HG02759 (cell line): ENCODE data around the gene ELOVL2.
"Not testable (repeated sequence)": the region's sequence is repeated elsewhere in the genome, so short reads cannot be mapped to it uniquely, and the experiment has no call there.

Experiments
- ATAC-seq: cut with Tn5 transposase; IDR thresholded peaks from one replicate; pipeline ENCODE4 v1.9.1; 2021; ENCODE audit warnings: mild to moderate bottlenecking, moderate library complexity; ENCODE audit not compliant: unreplicated experiment

ELOVL2 gene

DNA sequence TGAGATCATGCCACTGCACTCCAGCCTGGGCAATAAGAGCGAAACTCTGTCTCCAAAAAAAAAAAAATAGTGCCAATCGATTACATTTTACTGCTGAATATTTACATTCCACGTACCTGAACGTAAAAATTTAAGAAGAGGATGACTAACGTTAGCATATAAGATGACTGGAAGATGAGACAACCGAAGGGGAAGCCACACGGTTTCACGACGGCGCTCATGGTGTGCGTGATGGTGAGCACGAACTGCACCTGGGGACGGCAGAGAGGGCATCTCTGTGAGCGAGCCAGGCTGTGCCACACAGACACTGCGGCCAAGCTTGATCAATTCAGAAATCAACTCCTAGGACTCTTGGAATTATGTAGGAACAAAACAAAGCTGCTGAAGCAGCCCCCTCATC lies 54.5 kb downstream of the ELOVL2 start:
- ATAC-seq, result no peak

GRCh38 chr6:10984959-10985358 lies 59.1 kb downstream of the ELOVL2 start:
- ATAC-seq, result not testable (repeated sequence)

- no peak for ATAC-seq
Measured at GRCh38 chr6:10981409-10981808, 62.7 kb downstream of the ELOVL2 start.

DNA sequence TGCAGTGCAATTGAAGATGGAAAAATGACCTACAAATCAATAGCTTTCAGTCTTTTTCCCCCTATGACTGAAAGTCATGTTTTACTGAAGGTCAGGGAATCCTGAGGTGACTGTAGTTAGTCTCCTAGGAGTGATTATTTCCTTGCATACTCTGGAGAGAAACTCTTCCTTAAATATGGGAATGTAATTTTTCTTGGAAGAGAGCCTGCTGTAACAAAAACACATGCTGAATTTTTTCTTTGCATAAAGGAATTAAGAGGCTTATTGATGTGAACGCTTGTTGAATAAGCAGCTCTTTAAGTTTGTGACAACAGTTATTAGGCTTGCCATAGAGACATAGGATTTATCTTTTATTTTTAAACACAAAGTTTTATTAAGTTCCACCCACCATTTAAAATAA lies 64.5 kb downstream of the ELOVL2 start:
- ATAC-seq, result no peak

DNA sequence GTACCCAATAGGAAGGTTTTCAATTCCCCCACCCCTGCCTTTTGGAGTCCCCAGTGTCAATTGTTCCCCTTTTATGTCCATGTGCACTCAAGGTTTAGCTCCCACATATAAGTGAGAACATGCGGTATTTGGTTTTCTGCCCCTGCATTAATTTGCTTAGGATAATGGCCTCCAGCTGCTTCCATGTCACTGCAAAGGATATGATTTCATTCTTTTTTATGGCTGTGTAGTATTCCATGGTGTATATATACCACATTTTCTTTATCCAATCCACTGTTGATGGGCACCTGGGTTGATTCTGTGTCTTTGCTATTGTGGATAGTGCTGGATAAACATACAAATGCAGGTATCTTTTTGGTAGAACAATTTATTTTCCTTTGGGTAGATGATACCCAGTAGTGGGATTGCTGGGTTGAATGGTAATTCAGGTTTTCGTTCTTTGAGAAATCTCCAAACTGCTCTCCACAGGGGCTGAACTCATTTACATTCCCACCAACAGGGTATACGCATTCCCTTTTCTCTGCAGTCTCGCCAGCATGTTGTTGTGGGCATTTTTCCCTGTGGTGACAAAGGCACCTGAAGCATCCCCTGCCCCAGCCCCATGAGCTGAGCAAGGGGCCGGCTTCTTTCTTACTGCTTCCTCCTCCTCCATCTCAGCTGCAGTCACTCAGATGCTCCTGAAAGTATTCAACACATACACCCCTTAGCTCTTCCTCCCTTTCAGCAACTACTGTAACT lies 66.7 kb downstream of the ELOVL2 start:
- no peak for ATAC-seq

DNA sequence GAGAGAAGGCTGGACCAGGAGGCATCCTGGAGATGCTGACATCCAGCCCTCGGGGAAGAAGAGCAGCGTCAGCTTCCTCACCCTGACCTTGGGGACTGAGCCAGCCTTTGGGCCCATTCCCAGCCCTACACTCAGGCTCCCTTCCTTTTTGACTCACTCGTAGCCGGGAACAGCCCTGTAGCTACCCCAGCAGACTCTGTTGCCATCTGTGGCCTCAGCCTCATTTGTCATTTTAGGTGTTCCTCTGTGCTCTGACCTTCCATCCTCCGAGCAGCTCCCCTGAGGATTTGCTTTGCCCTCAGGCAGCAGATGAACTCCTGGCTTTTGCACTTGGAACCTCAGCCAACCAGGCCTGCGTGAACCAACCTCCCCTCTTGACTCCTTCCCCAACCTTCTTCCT lies 67.5 kb downstream of the ELOVL2 start:
- ATAC-seq, result no peak

- ATAC-seq, result no peak
Measured at GRCh38 chr6:10972196-10972595, 71.9 kb downstream of the ELOVL2 start.

- ATAC-seq, result no peak
Measured at GRCh38 chr6:10970731-10971130, 73.4 kb downstream of the ELOVL2 start.

- ATAC-seq, result no peak
Measured at GRCh38 chr6:10968776-10969175, 75.3 kb downstream of the ELOVL2 start.

DNA sequence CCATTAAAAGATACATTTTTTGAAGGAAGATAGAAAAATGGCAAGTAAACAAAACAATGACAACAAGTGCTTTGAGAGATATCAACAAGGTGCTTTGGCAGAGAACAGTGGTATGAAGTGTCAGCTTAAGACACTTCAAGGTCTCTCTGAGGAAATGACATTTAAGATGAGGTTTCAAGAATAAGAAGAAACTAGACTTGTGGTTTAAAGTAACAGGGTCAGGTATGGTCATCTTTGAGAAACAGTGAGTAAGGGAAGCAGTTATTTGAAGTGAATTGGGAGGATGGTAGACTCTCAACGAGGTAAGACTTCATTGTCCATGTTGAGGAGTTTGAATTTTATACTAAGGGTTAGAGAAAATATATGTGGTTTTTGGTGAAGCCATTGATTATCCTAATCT lies 79.4 kb downstream of the ELOVL2 start:
- ATAC-seq, result peak; percentile 63

- no peak for ATAC-seq
Measured at GRCh38 chr6:10963113-10963512, 81.0 kb downstream of the ELOVL2 start.

DNA sequence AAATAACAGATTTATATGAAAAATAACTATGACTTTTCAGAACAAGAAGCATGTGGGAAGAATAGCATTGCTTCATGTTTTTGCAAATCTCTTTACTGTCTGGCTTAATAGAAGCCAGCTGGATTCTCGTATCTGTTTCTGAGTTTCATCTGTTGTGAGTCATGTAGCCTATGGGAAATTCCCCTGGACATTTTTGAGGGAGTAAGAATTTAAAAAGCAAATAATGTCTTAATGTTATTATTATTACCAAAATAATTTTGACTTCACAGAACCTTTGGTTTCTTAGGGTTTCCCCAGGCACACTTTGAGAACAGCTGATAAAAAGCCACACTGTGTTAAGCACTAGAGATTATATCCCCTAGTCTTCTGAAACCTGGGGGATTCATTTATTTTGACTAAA lies 81.4 kb downstream of the ELOVL2 start:
- no peak for ATAC-seq

- ATAC-seq, result no peak
Measured at GRCh38 chr6:10961837-10962236, 82.3 kb downstream of the ELOVL2 start.

DNA sequence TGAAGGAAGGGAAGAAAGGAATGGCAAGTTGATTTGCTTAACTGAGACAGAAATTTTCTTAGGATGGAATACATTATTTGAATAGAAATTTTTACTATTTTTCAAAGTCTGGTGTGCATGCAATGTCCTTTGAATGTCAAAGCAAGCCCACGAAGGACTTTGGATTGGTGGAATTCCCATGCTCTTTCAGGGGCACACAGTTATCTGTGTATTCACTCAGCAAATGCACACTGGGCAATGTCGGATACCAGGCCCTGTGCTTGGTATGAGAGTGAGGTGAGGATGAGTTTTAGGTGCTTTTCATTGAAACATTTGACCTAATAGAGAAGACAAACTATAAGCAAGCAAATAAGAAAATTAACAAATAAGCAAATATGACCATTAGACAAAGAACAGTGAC lies 83.9 kb downstream of the ELOVL2 start:
- ATAC-seq, result no peak

DNA sequence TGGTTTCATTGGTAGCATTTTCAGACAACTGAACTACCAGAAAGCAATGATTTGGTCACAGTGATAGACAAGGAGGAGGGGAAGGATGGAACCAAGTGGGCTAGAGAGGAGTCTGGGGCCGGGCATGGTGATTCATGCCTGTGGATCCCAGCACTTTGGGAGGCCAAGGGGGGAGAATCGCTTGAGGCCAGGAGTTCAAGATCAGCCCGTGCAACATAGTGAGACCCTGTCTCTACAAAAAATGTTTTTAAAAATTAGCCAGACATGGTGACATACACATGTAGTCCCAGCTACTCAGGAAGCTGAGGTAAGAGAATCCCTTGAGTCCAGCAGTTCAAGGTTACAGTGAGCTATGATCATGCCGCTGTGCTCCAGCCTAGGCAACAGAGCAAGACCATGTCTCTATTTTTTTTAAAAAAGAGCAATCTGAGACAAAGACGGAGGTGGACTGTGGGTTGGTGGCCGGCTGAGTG lies 86.7 kb downstream of the ELOVL2 start:
- ATAC-seq, result no peak

GRCh38 chr6:10956776-10957175 lies 87.3 kb downstream of the ELOVL2 start:
- ATAC-seq, result no peak

DNA sequence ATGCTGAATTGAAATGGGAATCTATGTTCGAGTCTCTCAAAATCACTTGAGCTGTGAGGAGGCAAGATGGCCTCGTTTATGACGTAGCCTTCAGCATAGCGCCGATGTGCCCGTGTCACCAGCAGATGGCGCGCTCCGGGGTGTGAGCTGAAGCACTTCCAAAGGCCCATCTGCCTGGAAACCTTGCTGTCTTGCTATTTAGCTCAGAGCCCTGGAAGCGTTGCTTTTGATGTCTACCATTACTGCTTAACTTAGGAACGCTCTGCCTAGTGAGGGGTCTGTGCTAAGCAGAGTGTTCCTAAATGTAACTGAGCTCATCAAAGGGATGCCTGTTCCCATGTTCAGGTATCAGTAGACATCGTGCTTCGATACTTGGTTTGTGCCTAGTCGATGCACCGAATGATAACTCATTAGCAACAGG lies 89.5 kb downstream of the ELOVL2 start:
- peak; percentile 95 for ATAC-seq

DNA sequence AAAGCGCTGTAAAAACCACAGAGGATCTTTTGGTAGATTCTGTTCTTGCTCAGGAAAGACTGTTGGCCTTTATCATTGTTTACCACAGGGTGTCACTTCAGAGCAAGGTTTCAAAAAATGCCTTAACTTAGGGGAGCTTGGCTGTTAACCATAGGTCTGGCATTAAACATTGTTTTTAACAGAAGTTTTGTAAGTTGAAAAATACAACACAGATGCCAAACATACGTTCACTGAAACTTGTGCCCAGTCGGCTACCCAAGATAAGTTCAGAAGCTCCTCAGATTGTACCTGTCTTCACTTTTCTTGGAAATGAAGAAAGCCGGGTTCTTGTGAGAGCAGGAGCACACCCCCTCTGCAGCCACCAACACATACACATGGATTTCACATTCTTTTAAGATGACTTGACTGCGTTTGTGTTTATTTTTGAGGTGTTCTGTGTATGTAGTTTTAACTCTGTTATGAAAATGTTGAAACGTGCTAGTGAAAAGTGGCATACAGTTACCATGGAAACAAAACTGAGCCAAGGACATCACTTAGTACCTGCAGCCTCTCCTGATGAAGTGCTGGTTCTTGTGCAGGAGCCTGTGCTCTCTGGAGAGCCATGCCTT lies 92.3 kb downstream of the ELOVL2 start:
- no peak for ATAC-seq

DNA sequence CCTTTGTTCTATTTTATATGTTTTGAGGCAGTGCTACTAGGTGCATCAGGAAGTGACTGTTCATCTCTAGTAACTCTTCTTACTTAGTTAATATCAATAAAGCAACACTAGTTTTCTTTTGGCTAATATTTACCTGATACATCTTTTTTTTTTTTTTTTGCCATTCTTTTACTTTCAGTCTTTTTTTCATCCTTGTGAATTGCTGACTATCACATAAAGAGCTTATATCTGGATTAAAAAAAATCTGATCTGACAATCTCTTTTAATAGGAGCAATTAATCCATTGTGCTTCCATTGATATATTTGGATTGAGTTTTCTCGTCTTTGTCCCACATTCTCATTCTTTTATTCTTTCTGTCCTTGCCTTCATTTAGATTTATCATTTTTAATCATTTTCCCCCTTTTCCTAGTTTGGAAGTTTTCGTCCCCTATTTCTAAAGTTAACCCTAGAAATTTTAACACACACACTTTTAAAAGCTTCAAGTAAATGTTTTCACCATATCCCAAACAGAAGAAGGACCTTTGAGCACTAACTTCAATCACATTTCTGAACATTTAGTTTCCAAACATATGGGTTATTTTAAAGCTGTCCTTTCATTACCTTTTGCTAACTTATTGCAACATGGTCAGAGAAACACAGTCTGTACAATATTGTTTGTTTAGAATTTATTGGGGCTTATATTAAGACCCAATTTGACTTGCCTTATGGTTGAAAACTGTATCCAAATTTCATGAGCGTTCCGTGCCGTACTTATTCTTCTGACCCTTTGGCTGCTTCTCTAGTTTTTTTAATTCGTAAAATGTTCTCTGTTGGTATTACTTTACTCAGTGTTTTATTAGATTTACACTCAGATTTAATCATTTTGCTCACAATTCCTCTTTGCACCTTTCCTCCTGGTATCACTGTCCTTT lies 94.3 kb downstream of the ELOVL2 start:
- ATAC-seq, result no peak

GRCh38 chr6:10947966-10948365 lies 96.1 kb downstream of the ELOVL2 start:
- no peak for ATAC-seq

DNA sequence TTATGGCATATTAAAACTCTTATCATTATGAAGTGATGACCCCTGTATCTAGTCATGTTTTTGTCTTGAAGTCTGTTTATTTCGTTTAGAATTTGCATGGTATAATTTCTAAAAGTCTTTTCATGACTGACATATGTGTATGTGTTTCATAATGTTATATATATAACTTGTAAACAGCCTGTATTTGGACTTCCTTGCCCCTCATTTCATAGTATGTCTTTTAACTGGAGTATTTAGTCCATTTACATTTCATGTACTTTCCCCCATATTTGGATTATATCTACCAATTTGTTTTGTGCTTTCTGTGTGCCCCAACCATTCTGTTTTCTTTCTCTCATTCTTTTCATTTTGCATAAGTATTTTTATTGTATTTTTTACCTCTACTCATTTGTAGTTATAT lies 98.3 kb downstream of the ELOVL2 start:
- ATAC-seq, result no peak

DNA sequence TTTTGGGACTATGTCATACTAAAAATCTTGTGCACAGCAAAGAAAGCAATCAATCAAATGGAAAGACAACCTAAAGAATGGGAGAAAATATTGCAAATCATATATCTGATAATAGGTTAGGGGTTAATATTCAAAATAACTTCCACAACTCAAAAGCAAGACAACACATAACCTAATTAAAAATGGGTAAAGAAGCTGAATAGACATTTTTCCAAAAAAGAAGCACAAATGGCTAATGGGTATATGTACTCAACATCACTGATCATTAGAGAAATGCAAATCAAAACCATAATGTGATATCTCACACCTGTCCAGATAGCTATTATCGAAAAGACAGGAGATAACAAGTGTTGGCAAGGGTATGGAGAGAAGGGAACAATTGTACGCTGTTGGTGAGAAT lies 104.3 kb downstream of the ELOVL2 start:
- no peak for ATAC-seq
